Measurements from ENCODE around the gene TNK2.

- TF ChIP-seq, protein P1, sequence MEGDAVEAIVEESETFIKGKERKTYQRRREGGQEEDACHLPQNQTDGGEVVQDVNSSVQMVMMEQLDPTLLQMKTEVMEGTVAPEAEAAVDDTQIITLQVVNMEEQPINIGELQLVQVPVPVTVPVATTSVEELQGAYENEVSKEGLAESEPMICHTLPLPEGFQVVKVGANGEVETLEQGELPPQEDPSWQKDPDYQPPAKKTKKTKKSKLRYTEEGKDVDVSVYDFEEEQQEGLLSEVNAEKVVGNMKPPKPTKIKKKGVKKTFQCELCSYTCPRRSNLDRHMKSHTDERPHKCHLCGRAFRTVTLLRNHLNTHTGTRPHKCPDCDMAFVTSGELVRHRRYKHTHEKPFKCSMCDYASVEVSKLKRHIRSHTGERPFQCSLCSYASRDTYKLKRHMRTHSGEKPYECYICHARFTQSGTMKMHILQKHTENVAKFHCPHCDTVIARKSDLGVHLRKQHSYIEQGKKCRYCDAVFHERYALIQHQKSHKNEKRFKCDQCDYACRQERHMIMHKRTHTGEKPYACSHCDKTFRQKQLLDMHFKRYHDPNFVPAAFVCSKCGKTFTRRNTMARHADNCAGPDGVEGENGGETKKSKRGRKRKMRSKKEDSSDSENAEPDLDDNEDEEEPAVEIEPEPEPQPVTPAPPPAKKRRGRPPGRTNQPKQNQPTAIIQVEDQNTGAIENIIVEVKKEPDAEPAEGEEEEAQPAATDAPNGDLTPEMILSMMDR (IDR thresholded peaks at IDR 0.05), result no peak
- no peak for TF ChIP-seq EZH2 (IDR thresholded peaks at IDR 0.05; ENCODE audit: borderline replicate concordance, insufficient read depth, low read depth, low read length, poor library complexity, severe bottlenecking)
These were observed 11.1 kb downstream of the TNK2 start for GRCh38 chr3:195897081-195897852.
